ENCODE data around the gene NDST4. TPM values are rescaled to one million over a fixed set of nuclear protein-coding genes. Genes with fewer than 3 reads are reported as not detected.

Gene NDST4
- total and polyA plus RNA-seq, 2 of the 13 experiments (the other 11 are each of a cell fraction or from before 2014, with no cell fraction given): not detected

GRCh38 chr4:115158296-115158695 lies 44.9 kb upstream of the NDST4 start:
- BruUV-seq (replicated peaks): no TSS peak
- DNase-seq (ENCODE audit: low spot score) (no peak), FAIRE-seq (no peak), ATAC-seq (no peak)
- POLR2A ChIA-PET: no interaction called here
- no peak overlapping the region for H3K9ac ChIP-seq (ENCODE audit: insufficient read depth, low read depth, low read length)
- intact Hi-C loops (cut with micrococcal nuclease; ENCODE audit: unreplicated experiment): no loop called here
- H2AFZ ChIP-seq (ENCODE audit: low read length): no peak overlapping the region
- no peaks in the 10 kb centered on the region for H3K79me2 ChIP-seq (ENCODE audit: insufficient read depth, low read length)
- in situ Hi-C loops (cut with HindIII; ENCODE audit: extremely low pct_ligation_motif_present, low pct_unique_long_range_greater_than_20kb): no loop called here
- H3K36me3 ChIP-seq (replicated peaks in 1 of 2; ENCODE audit: control insufficient read depth in 1 of 2, insufficient read depth in 2 of 2, low read length in 2 of 2): no peaks in the 10 kb centered on the region
- TF ChIP-seq, protein P1, sequence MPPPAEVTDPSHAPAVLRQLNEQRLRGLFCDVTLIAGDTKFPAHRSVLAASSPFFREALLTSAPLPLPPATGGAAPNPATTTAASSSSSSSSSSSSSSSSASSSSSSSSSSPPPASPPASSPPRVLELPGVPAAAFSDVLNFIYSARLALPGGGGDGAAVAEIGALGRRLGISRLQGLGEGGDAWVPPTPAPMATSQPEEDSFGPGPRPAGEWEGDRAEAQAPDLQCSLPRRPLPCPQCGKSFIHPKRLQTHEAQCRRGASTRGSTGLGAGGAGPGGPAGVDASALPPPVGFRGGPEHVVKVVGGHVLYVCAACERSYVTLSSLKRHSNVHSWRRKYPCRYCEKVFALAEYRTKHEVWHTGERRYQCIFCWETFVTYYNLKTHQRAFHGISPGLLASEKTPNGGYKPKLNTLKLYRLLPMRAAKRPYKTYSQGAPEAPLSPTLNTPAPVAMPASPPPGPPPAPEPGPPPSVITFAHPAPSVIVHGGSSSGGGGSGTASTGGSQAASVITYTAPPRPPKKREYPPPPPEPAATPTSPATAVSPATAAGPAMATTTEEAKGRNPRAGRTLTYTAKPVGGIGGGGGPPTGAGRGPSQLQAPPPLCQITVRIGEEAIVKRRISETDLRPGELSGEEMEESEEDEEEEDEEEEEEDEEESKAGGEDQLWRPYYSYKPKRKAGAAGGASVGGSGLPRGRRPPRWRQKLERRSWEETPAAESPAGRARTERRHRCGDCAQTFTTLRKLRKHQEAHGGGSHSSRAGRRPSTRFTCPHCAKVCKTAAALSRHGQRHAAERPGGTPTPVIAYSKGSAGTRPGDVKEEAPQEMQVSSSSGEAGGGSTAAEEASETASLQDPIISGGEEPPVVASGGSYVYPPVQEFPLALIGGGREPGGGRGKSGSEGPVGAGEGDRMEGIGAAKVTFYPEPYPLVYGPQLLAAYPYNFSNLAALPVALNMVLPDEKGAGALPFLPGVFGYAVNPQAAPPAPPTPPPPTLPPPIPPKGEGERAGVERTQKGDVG (CRISPR knock-in tag; IDR thresholded peaks at IDR 0.05; ENCODE audit: borderline replicate concordance): no peak
- TF ChIP-seq, protein P2, sequence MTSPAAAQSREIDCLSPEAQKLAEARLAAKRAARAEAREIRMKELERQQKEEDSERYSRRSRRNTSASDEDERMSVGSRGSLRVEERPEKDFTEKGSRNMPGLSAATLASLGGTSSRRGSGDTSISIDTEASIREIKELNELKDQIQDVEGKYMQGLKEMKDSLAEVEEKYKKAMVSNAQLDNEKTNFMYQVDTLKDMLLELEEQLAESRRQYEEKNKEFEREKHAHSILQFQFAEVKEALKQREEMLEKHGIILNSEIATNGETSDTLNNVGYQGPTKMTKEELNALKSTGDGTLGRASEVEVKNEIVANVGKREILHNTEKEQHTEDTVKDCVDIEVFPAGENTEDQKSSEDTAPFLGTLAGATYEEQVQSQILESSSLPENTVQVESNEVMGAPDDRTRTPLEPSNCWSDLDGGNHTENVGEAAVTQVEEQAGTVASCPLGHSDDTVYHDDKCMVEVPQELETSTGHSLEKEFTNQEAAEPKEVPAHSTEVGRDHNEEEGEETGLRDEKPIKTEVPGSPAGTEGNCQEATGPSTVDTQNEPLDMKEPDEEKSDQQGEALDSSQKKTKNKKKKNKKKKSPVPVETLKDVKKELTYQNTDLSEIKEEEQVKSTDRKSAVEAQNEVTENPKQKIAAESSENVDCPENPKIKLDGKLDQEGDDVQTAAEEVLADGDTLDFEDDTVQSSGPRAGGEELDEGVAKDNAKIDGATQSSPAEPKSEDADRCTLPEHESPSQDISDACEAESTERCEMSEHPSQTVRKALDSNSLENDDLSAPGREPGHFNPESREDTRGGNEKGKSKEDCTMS (CRISPR knock-in tag; conservative IDR thresholded peaks at IDR 0.05): no peak
- no peak for TF ChIP-seq ZNF317 (CRISPR knock-in tag; IDR thresholded peaks at IDR 0.05)
- CTCF ChIA-PET (ENCODE audit: low intra/inter-chr PET ratio, low total read pairs): no interaction called here
- H3K4me1 ChIP-seq (ENCODE audit: insufficient read depth, low read length): no peaks in the 10 kb centered on the region
- no peaks in the 10 kb centered on the region for H3K9me3 ChIP-seq (ENCODE audit: low read length)
- H3K27ac ChIP-seq (ENCODE audit: extremely low read length, insufficient read depth, low read length): no peak overlapping the region
- H3K27me3 ChIP-seq (ENCODE audit: control insufficient read depth in 1 of 2, insufficient read depth in 2 of 2, low read length in 2 of 2): no peaks in the 10 kb centered on the region
- no peak overlapping the region for H3K4me2 ChIP-seq (ENCODE audit: low read depth, low read length)
- H4K20me1 ChIP-seq (ENCODE audit: insufficient read depth, low read length): no peaks in the 10 kb centered on the region
- 4% methylated on average over 2 of the region's 2 CpGs for WGBS (ENCODE audit: low lambda C conversion rate)
- no peak overlapping the region for H3K4me3 ChIP-seq (replicated peaks in 1 of 3; ENCODE audit: insufficient read depth in 1 of 3, low read depth in 2 of 3, low read length in 3 of 3)
